Mesendoderm (in vitro differentiated cells): ENCODE measurements around the gene TMED9.

Experiments
- DNase-seq: peaks from one replicate; pipeline ENCODE4 v3.0.0; 2013
- H2AK5ac ChIP-seq: 2 replicates; pipeline ENCODE4 v1.6.1; 2013; ENCODE audit warnings: low read length, inconsistent platforms
- H2BK120ac ChIP-seq: 2 replicates; pipeline ENCODE4 v1.6.1; 2013; ENCODE audit warnings: low read depth, mild to moderate bottlenecking, low read length, moderate library complexity, mixed read lengths
- H2BK15ac ChIP-seq: replicated peaks from 2 replicates; pipeline ENCODE4 v1.6.1; 2013; ENCODE audit warnings: low read depth, mild to moderate bottlenecking, moderate library complexity
- H2BK5ac ChIP-seq: 2 replicates; pipeline ENCODE4 v1.6.1; 2013; ENCODE audit warnings: low read length, inconsistent platforms
- H3K18ac ChIP-seq: 2 replicates; pipeline ENCODE4 v1.6.1; 2013; ENCODE audit warnings: mild to moderate bottlenecking, low read length, mixed read lengths
- H3K23ac ChIP-seq: one replicate; pipeline ENCODE4 v1.6.1; 2013; ENCODE audit warnings: low read length
- H3K27ac ChIP-seq: 2 replicates; pipeline ENCODE4 v1.5.1; 2013; ENCODE audit warnings: low read depth, mild to moderate bottlenecking, inconsistent platforms, low read length, moderate library complexity
- H3K27me3 ChIP-seq: 2 replicates; pipeline ENCODE4 v1.6.1; 2013; ENCODE audit warnings: low read length, control low read depth, mild to moderate bottlenecking, inconsistent platforms; ENCODE audit not compliant: insufficient read depth, poor library complexity
- H3K36me3 ChIP-seq: 2 replicates; pipeline ENCODE4 v1.6.1; 2013; ENCODE audit warnings: low read length, inconsistent platforms; ENCODE audit not compliant: control insufficient read depth, insufficient read depth
- H3K4ac ChIP-seq: one replicate; pipeline ENCODE4 v1.6.1; 2013; ENCODE audit warnings: low read depth, mild to moderate bottlenecking, low read length, moderate library complexity
- H3K4me1 ChIP-seq: 2 replicates; pipeline ENCODE4 v1.6.1; 2013; ENCODE audit warnings: low read depth, low read length, inconsistent platforms; ENCODE audit not compliant: control insufficient read depth
- H3K4me2 ChIP-seq: 2 replicates; pipeline ENCODE4 v1.6.1; 2013; ENCODE audit warnings: low read length
- H3K4me3 ChIP-seq: 2 replicates; pipeline ENCODE4 v1.5.1; 2013; ENCODE audit warnings: mild to moderate bottlenecking, low read length
- H3K56ac ChIP-seq: one replicate; pipeline ENCODE4 v1.6.1; 2013; ENCODE audit warnings: low read length
- H3K79me1 ChIP-seq: 2 replicates; pipeline ENCODE4 v1.6.1; 2013; ENCODE audit warnings: low read length, inconsistent platforms
- H3K79me2 ChIP-seq: 2 replicates; pipeline ENCODE4 v1.6.1; 2013; ENCODE audit warnings: mild to moderate bottlenecking, low read length; ENCODE audit not compliant: control insufficient read depth, insufficient read depth
- H3K9ac ChIP-seq: 2 replicates; pipeline ENCODE4 v1.6.1; 2013; ENCODE audit warnings: low read length, inconsistent platforms
- H4K5ac ChIP-seq: one replicate; pipeline ENCODE4 v1.6.1; 2013; ENCODE audit warnings: low read length
- H4K8ac ChIP-seq: one replicate; pipeline ENCODE4 v1.6.1; 2013; ENCODE audit warnings: low read depth, mild to moderate bottlenecking, control low read depth, low read length, moderate library complexity
- WGBS: extraction: QIAGEN DNeasy Blood & Tissue Kit; methylation state at CpG from one replicate; pipeline ENCODE4 v1.1.7; 2013; ENCODE audit warnings: low lambda C conversion rate, missing lambda C conversion rate; ENCODE audit not compliant: insufficient coverage; ENCODE audit errors: extremely low coverage; 5-methylcytosine and 5-hydroxymethylcytosine counted together

Gene TMED9

DNA sequence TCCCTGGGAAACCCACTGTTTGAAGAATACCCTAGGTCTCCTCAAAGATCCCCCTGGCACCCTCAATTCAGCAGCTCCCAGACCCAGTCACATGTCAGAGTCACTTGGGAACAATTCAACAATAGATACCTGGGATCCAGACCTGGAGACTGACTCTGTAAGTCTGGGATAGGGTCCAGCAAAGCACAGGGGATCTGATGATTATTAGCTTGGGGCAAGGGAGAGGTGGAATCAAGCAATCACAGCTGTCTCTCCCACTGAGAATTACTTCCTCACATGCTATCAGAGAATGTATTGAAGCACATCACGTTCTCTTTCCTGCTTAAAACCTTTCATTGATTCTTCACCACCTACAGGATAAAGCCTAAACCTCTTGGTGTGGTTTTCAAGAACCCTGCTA, 43.5 kb upstream of the TMED9 start:
- Histone ChIP-seq H3K79me2 (peaks cover 42% of the 10 kb centered on the region), H3K4ac (no peak overlapping the region), H3K4me1 (peaks cover 9% of the 10 kb centered on the region)

GRCh38 chr5:177550122-177550521, 41.9 kb upstream of the TMED9 start:
- Histone ChIP-seq H3K9ac (no peak overlapping the region), H3K4me3 (no peak overlapping the region), H3K23ac (no peak overlapping the region), H3K4ac (no peak overlapping the region), H3K56ac (no peak overlapping the region), H3K27ac (no peak overlapping the region), H2BK15ac (no peak overlapping the region), H2BK120ac (no peak overlapping the region), H2BK5ac (no peak overlapping the region), H3K79me2 (peaks cover 46% of the 10 kb centered on the region), H3K79me1 (peaks cover 43% of the 10 kb centered on the region), H4K8ac (no peak overlapping the region), H2AK5ac (no peak overlapping the region), H3K4me1 (peaks cover 9% of the 10 kb centered on the region), H4K5ac (no peak overlapping the region), H3K36me3 (no peaks in the 10 kb centered on the region), H3K18ac (no peak overlapping the region), H3K4me2 (no peak overlapping the region), H3K27me3 (no peaks in the 10 kb centered on the region)
- WGBS, result no CpG with 5 or more reads among the region's 1 CpG
- DNase-seq, result no peak

More for the DNA sequence above, 43.5 kb upstream of the TMED9 start:
- Histone ChIP-seq H4K5ac (no peak overlapping the region), H3K4me3 (no peak overlapping the region), H2AK5ac (no peak overlapping the region), H3K56ac (no peak overlapping the region), H2BK15ac (no peak overlapping the region), H3K27ac (no peak overlapping the region), H3K18ac (no peak overlapping the region), H3K36me3 (no peaks in the 10 kb centered on the region), H4K8ac (no peak overlapping the region), H3K4me2 (no peak overlapping the region), H3K27me3 (no peaks in the 10 kb centered on the region), H3K79me1 (peaks cover 45% of the 10 kb centered on the region), H2BK120ac (no peak overlapping the region), H3K23ac (no peak overlapping the region), H2BK5ac (no peak overlapping the region), H3K9ac (no peak overlapping the region)
- no CpG with 5 or more reads among the region's 1 CpG for WGBS
- no peak for DNase-seq

GRCh38 chr5:177552839-177553455, 39.1 kb upstream of the TMED9 start:
- H2BK120ac ChIP-seq, result no peak overlapping the region
- H3K79me1 ChIP-seq, result peaks cover 29% of the 10 kb centered on the region
- peaks cover 36% of the 10 kb centered on the region for H3K79me2 ChIP-seq
- H2AK5ac ChIP-seq, result no peak overlapping the region
- H3K4me1 ChIP-seq, result peaks cover 6% of the 10 kb centered on the region
- no peak overlapping the region for H2BK5ac ChIP-seq
- DNase-seq, result no peak
- WGBS, result no CpG with 5 or more reads among the region's 16 CpGs
- no peak overlapping the region for H2BK15ac ChIP-seq
- H3K4me3 ChIP-seq, result peak overlapping the region; percentile 87
- H3K23ac ChIP-seq, result no peak overlapping the region
- H4K5ac ChIP-seq, result no peak overlapping the region
- no peak overlapping the region for H3K27ac ChIP-seq
- H3K56ac ChIP-seq, result peak overlapping the region; percentile 92
- no peak overlapping the region for H3K18ac ChIP-seq
- H3K9ac ChIP-seq, result peak overlapping the region; percentile 77
- no peak overlapping the region for H4K8ac ChIP-seq
- no peaks in the 10 kb centered on the region for H3K27me3 ChIP-seq
- H3K36me3 ChIP-seq, result no peaks in the 10 kb centered on the region
- no peak overlapping the region for H3K4ac ChIP-seq
- H3K4me2 ChIP-seq, result peak overlapping the region; percentile 95

DNA sequence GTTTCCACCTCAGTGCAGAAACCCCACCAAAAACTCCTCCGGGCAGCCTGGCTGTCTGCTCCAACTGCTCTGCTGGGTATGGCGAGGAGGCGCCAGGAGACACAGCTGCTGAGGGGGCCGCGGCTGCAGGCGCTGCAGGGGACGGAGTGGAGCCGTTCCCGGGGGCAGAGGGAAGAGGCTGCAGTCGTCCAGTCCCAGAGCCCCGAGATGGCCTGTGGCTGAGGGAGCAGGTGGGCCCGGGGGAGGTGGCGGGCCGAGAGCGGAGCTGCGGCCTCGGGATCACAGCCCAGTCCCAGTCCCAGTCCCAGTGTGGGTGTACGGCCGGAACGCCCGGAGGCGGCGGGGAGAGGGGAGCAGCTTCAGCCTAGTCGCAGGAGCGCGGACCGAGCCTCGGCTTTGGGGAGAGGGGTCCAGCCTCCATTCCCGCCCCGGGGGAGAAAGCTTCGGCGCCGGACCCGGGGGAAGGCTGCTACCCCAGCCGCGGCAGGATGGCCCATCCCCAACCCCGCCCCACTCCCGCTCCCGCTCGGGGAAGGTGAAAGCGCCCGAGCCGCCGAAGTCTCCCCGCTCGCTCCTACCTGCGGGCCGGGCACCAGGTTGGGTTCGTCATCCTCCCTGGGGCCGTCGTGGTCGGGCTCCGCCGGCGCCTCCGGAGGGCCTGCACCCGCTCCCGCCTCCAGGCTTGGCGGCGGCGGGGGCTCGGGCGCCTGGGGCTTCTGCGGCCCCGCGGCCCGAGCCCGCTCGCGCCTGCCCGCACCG, 38.2 kb upstream of the TMED9 start:
- H3K4me2 ChIP-seq, result peak overlapping the region; percentile 95
- H2BK15ac ChIP-seq, result no peak overlapping the region
- H3K27me3 ChIP-seq, result no peaks in the 10 kb centered on the region
- no CpG with 5 or more reads among the region's 72 CpGs for WGBS
- no peak overlapping the region for H4K5ac ChIP-seq
- H3K23ac ChIP-seq, result peak overlapping the region; percentile 89
- H2AK5ac ChIP-seq, result no peak overlapping the region
- H3K4me3 ChIP-seq, result peak overlapping the region; percentile 87
- H3K4ac ChIP-seq, result peak overlapping the region; percentile 76
- H2BK120ac ChIP-seq, result peak overlapping the region; percentile 52
- H3K36me3 ChIP-seq, result no peaks in the 10 kb centered on the region
- no peak overlapping the region for H2BK5ac ChIP-seq
- no peak overlapping the region for H4K8ac ChIP-seq
- H3K56ac ChIP-seq, result peak overlapping the region; percentile 92
- peaks cover 26% of the 10 kb centered on the region for H3K79me1 ChIP-seq
- DNase-seq, result peak; percentile 35
- H3K9ac ChIP-seq, result peak overlapping the region; percentile 77
- peak overlapping the region; percentile 61 for H3K27ac ChIP-seq
- H3K18ac ChIP-seq, result peak overlapping the region; percentile 83
- H3K4me1 ChIP-seq, result peaks cover 6% of the 10 kb centered on the region
- H3K79me2 ChIP-seq, result peaks cover 34% of the 10 kb centered on the region

DNA sequence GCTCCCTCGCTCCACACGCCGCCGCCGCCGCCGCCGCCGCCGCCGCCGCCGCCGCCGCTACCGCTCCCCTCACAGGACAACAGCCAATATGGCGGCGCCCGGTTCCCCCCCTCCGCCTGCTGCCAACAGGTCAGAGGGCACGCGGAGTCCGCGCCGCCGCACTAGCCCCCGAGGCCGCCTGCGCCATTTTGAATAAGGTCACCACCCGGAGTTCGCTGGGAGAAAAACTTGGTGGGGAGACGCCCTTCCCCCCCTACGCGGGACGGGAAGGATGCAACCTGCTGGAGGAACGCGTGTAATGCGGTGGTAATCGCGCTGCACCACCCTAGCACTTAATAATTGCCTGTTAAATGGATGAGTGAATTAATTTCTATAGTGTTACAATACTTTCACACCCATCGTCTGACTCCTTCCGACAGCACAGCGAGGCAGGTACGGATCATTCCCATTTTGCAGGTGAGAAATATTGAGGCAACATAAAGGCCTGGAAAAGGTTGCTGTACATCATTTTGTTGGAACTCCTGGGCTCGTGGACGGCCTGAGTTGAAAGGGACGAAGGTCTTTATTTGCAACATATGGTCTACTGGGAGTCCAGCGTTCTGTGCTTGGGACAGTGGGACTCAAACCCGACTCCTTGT, 37.4 kb upstream of the TMED9 start, which contains the start of gene FAM193B:
FAM193B (minus strand) TSS at position 90 of the 638 bp plus-strand sequence. CDS start 105 bp downstream, outside the sequence.
- whole genome bisulfite sequencing, result no CpG with 5 or more reads among the region's 49 CpGs
- peak within 1 kb of the TSS; percentile 77 for H3K9ac ChIP-seq
- H2AK5ac ChIP-seq, result no peak within 1 kb of the TSS
- no peak within 1 kb of the TSS for H2BK15ac ChIP-seq
- H3K4me2 ChIP-seq, result peak within 1 kb of the TSS; percentile 95
- H2BK5ac ChIP-seq, result no peak within 1 kb of the TSS
- peak; percentile 97 for DNase-seq
- H3K18ac ChIP-seq, result peak within 1 kb of the TSS; percentile 83
- peaks cover 23% of the 10 kb centered on the region for H3K79me1 ChIP-seq
- no peaks in the 10 kb centered on the region for H3K27me3 ChIP-seq
- H3K4me1 ChIP-seq, result peaks cover 6% of the 10 kb centered on the region
- no peaks in the 10 kb centered on the region for H3K36me3 ChIP-seq
- peaks cover 33% of the 10 kb centered on the region for H3K79me2 ChIP-seq
- peak within 1 kb of the TSS; percentile 76 for H3K4ac ChIP-seq
- H4K8ac ChIP-seq, result no peak within 1 kb of the TSS
- H4K5ac ChIP-seq, result no peak within 1 kb of the TSS
- peak within 1 kb of the TSS; percentile 92 for H3K56ac ChIP-seq
- H3K27ac ChIP-seq, result peak within 1 kb of the TSS; percentile 61
- H3K4me3 ChIP-seq, result peak within 1 kb of the TSS; percentile 87
- H3K23ac ChIP-seq, result peak within 1 kb of the TSS; percentile 89
- H2BK120ac ChIP-seq, result peak within 1 kb of the TSS; percentile 52
